HepG2 (cell line): ENCODE results near the gene THAP2.

Experiments
- POLR2A ChIP-seq, 2 experiments: IDR thresholded peaks; 2 replicates each; pipeline ENCODE4 v1.6.1; 2011; ENCODE audit warnings: low read depth in 2 of 2, low read length in 2 of 2, mild to moderate bottlenecking in 1 of 2, moderate library complexity in 1 of 2; ENCODE audit not compliant: insufficient read depth in 1 of 2
- TARDBP ChIP-seq: sonication (generic); formaldehyde crosslinking; IDR thresholded peaks from 2 replicates; pipeline ENCODE4 v1.8.0; 2022; ENCODE audit warnings: mild to moderate bottlenecking, missing genetic modification reagents
- ZFP37 ChIP-seq: sonication (generic); formaldehyde crosslinking; IDR thresholded peaks from 2 replicates; pipeline ENCODE4 v1.4.0; 2020; ENCODE audit warnings: missing genetic modification reagents, borderline replicate concordance
- ZNF335 ChIP-seq: sonication (generic); formaldehyde crosslinking; IDR thresholded peaks from 2 replicates; pipeline ENCODE4 v1.4.0; 2020; ENCODE audit warnings: missing genetic modification reagents
- TF ChIP-seq, protein P1 (sequence below): sonication (generic); formaldehyde crosslinking; IDR thresholded peaks from 2 replicates; pipeline ENCODE4 v1.8.0; 2022; ENCODE audit warnings: mild to moderate bottlenecking, missing genetic modification reagents, borderline replicate concordance
- TF ChIP-seq, protein P2 (sequence below), 2 experiments: sonication (generic) in 1 of 2; formaldehyde crosslinking in 1 of 2; IDR thresholded peaks; 2 replicates each; pipeline versions ENCODE4 v1.4.0 to v1.6.1; 2018 to 2020; ENCODE audit warnings: missing genetic modification reagents in 2 of 2, borderline replicate concordance in 1 of 2, low read depth in 1 of 2, mild to moderate bottlenecking in 1 of 2, missing biosample characterization in 1 of 2
- TF ChIP-seq, protein P3 (sequence below): sonication (generic); formaldehyde crosslinking; IDR thresholded peaks from 2 replicates; pipeline ENCODE4 v1.5.0; 2020; ENCODE audit warnings: mild to moderate bottlenecking, missing genetic modification reagents, moderate library complexity
- TF ChIP-seq, protein P4 (sequence below): sonication (generic); IDR thresholded peaks from 2 replicates; pipeline ENCODE4 v1.6.1; 2016; ENCODE audit warnings: low read depth, borderline replicate concordance

DNA sequence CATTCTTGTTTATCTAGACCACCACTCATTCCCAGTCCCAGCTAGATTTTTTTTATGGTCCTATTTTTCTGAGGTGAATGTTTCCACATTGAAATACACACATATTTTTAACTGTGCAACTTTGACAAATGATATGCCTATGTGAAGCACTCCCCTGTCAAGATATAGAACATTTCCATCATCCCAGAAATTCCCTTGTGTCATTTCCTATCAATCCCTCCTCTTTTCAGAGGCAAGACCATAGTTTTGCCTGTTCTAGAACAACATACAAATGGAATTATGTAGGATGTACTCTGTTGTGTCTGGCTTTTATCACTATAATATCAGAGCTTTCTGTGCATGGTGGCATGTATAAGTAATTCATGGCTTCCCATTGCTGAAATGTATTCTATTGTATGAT lies 54.5 kb downstream of the THAP2 start:
- TF ChIP-seq TARDBP (no peak), ZFP37 (no peak), POLR2A (IDR thresholded peaks at IDR 0.05; ENCODE audit: insufficient read depth in 1 of 2, low read depth in 2 of 2, low read length in 2 of 2) (no peak), ZNF335 (no peak)
- TF ChIP-seq, protein P1, sequence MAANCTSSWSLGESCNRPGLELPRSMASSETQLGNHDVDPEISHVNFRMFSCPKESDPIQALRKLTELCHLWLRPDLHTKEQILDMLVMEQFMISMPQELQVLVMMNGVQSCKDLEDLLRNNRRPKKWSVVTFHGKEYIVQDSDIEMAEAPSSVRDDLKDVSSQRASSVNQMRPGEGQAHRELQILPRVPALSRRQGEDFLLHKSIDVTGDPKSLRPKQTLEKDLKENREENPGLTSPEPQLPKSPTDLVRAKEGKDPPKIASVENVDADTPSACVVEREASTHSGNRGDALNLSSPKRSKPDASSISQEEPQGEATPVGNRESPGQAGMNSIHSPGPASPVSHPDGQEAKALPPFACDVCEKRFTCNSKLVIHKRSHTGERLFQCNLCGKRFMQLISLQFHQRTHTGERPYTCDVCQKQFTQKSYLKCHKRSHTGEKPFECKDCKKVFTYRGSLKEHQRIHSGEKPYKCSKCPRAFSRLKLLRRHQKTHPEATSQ (CRISPR knock-in tag), result no peak
- TF ChIP-seq, protein P2, sequence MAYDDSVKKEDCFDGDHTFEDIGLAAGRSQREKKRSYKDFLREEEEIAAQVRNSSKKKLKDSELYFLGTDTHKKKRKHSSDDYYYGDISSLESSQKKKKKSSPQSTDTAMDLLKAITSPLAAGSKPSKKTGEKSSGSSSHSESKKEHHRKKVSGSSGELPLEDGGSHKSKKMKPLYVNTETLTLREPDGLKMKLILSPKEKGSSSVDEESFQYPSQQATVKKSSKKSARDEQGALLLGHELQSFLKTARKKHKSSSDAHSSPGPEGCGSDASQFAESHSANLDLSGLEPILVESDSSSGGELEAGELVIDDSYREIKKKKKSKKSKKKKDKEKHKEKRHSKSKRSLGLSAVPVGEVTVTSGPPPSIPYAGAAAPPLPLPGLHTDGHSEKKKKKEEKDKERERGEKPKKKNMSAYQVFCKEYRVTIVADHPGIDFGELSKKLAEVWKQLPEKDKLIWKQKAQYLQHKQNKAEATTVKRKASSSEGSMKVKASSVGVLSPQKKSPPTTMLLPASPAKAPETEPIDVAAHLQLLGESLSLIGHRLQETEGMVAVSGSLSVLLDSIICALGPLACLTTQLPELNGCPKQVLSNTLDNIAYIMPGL (CRISPR knock-in tag; IDR thresholded peaks at IDR 0.05; ENCODE audit: borderline replicate concordance in 1 of 2, low read depth in 1 of 2), result no peak
- TF ChIP-seq, protein P3, sequence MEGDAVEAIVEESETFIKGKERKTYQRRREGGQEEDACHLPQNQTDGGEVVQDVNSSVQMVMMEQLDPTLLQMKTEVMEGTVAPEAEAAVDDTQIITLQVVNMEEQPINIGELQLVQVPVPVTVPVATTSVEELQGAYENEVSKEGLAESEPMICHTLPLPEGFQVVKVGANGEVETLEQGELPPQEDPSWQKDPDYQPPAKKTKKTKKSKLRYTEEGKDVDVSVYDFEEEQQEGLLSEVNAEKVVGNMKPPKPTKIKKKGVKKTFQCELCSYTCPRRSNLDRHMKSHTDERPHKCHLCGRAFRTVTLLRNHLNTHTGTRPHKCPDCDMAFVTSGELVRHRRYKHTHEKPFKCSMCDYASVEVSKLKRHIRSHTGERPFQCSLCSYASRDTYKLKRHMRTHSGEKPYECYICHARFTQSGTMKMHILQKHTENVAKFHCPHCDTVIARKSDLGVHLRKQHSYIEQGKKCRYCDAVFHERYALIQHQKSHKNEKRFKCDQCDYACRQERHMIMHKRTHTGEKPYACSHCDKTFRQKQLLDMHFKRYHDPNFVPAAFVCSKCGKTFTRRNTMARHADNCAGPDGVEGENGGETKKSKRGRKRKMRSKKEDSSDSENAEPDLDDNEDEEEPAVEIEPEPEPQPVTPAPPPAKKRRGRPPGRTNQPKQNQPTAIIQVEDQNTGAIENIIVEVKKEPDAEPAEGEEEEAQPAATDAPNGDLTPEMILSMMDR (CRISPR knock-in tag), result no peak
- TF ChIP-seq, protein P4, sequence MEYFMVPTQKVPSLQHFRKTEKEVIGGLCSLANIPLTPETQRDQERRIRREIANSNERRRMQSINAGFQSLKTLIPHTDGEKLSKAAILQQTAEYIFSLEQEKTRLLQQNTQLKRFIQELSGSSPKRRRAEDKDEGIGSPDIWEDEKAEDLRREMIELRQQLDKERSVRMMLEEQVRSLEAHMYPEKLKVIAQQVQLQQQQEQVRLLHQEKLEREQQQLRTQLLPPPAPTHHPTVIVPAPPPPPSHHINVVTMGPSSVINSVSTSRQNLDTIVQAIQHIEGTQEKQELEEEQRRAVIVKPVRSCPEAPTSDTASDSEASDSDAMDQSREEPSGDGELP, result no peak
